HL-60/S4 (cell line): ENCODE data around the gene ALDH1A3.
"Not testable (repeated sequence)": the region's sequence is repeated elsewhere in the genome, so short reads cannot be mapped to it uniquely, and the experiment has no call there.

Experiments used
- in situ Hi-C: fragments of 300-500 bp; cut with MboI; formaldehyde crosslinking; loops from 2 replicates; pipeline ENCODE4 v1.14.3; 2022; ENCODE audit warnings: low sequenced_read_pairs

The ALDH1A3 gene

GRCh38 chr15:100879464-100880138, at the start of gene ALDH1A3:
ALDH1A3 (plus strand) TSS chr15:100879831; CDS start chr15:100879908, 77 bp downstream.
- in situ Hi-C loops = no loop called here

- in situ Hi-C loops = no loop called here
Observed at GRCh38 chr15:100831467-100831866, 48.2 kb upstream of the ALDH1A3 start.

- in situ Hi-C loops = no loop called here
Observed at GRCh38 chr15:100832149-100832942, 47.3 kb upstream of the ALDH1A3 start.

GRCh38 chr15:100833417-100834389, 45.9 kb upstream of the ALDH1A3 start:
- in situ Hi-C loops = no loop called here

GRCh38 chr15:100834731-100835130, 44.9 kb upstream of the ALDH1A3 start:
- in situ Hi-C loops = no loop called here

GRCh38 chr15:100835636-100836035, 44.0 kb upstream of the ALDH1A3 start:
- in situ Hi-C loops = no loop called here

GRCh38 chr15:100836501-100836900, 43.1 kb upstream of the ALDH1A3 start:
- in situ Hi-C loops = no loop called here

GRCh38 chr15:100841426-100841825, 38.2 kb upstream of the ALDH1A3 start:
- in situ Hi-C loops = no loop called here

GRCh38 chr15:100842756-100843730, 36.6 kb upstream of the ALDH1A3 start:
- in situ Hi-C loops = no loop called here

GRCh38 chr15:100844167-100844566, 35.5 kb upstream of the ALDH1A3 start:
- in situ Hi-C loops = no loop called here

GRCh38 chr15:100844778-100845177, 34.9 kb upstream of the ALDH1A3 start:
- in situ Hi-C loops = no loop called here

GRCh38 chr15:100847194-100847593, 32.4 kb upstream of the ALDH1A3 start:
- in situ Hi-C loops = no loop called here

GRCh38 chr15:100849021-100849854, 30.4 kb upstream of the ALDH1A3 start:
- in situ Hi-C loops = no loop called here

GRCh38 chr15:100849855-100850218, 29.8 kb upstream of the ALDH1A3 start:
- in situ Hi-C loops = no loop called here

- in situ Hi-C loops = not testable (repeated sequence)
Observed at GRCh38 chr15:100851428-100852015, 28.1 kb upstream of the ALDH1A3 start.

GRCh38 chr15:100852630-100853029, 27.0 kb upstream of the ALDH1A3 start:
- in situ Hi-C loops = no loop called here

- in situ Hi-C loops = no loop called here
Observed at GRCh38 chr15:100853676-100854440, 25.8 kb upstream of the ALDH1A3 start.

- in situ Hi-C loops = no loop called here
Observed at GRCh38 chr15:100856867-100857266, 22.8 kb upstream of the ALDH1A3 start.
